Measurements from ENCODE around the gene TMEM91.
"Not testable (repeated sequence)": the region's sequence is repeated elsewhere in the genome, so short reads cannot be mapped to it uniquely, and the experiment has no call there.

TMEM91 gene

GRCh38 chr19:41381536-41381935 lies 5.2 kb downstream of the TMEM91 start:
- DNase-seq = not testable (repeated sequence)

GRCh38 chr19:41384351-41384750 lies 8.0 kb downstream of the TMEM91 start:
- no peak for DNase-seq

GRCh38 chr19:41386442-41386841 lies 10.1 kb downstream of the TMEM91 start:
- no peak for DNase-seq

- no peak for DNase-seq
Observed at GRCh38 chr19:41391618-41392017, 15.3 kb downstream of the TMEM91 start.

- no peak for DNase-seq
Observed at GRCh38 chr19:41392775-41393174, 16.4 kb downstream of the TMEM91 start.

GRCh38 chr19:41395355-41395754 lies 19.0 kb downstream of the TMEM91 start:
- DNase-seq = no peak

- DNase-seq = peak; percentile 92
Observed at GRCh38 chr19:41397086-41398049, 21.0 kb downstream of the TMEM91 start, which contains the start of the genes BCKDHA and EXOSC5. BCKDHA (plus strand) TSS chr19:41397818; CDS start chr19:41397828, 10 bp downstream. EXOSC5 (minus strand) TSS chr19:41397359; CDS start chr19:41397328, 31 bp downstream.

- DNase-seq = no peak
Observed at GRCh38 chr19:41398050-41398418, 21.7 kb downstream of the TMEM91 start.

- DNase-seq = no peak
Observed at GRCh38 chr19:41398598-41398997, 22.3 kb downstream of the TMEM91 start.

GRCh38 chr19:41399091-41399490 lies 22.8 kb downstream of the TMEM91 start:
- DNase-seq = no peak

GRCh38 chr19:41399525-41399924 lies 23.2 kb downstream of the TMEM91 start:
- no peak for DNase-seq

- no peak for DNase-seq
Observed at GRCh38 chr19:41401483-41401882, 25.1 kb downstream of the TMEM91 start.

- no peak for DNase-seq
Observed at GRCh38 chr19:41402010-41402409, 25.7 kb downstream of the TMEM91 start.

- no peak for DNase-seq
Observed at GRCh38 chr19:41403181-41403970, 27.0 kb downstream of the TMEM91 start.

- no peak for DNase-seq
Observed at GRCh38 chr19:41405776-41406175, 29.4 kb downstream of the TMEM91 start.

GRCh38 chr19:41407271-41407670 lies 30.9 kb downstream of the TMEM91 start:
- DNase-seq = no peak

GRCh38 chr19:41408256-41408655 lies 31.9 kb downstream of the TMEM91 start:
- DNase-seq = no peak

- not testable (repeated sequence) for DNase-seq
Observed at GRCh38 chr19:41408846-41409245, 32.5 kb downstream of the TMEM91 start.

GRCh38 chr19:41409288-41409687 lies 33.0 kb downstream of the TMEM91 start:
- DNase-seq = no peak

GRCh38 chr19:41410336-41411054 lies 34.2 kb downstream of the TMEM91 start:
- DNase-seq = no peak

GRCh38 chr19:41411100-41411967 lies 35.0 kb downstream of the TMEM91 start:
- DNase-seq = no peak

- no peak for DNase-seq
Observed at GRCh38 chr19:41411968-41412265, 35.6 kb downstream of the TMEM91 start.
